ENCODE results near the gene TEX11.
"Not testable (repeated sequence)": the region's sequence is repeated elsewhere in the genome, so short reads cannot be mapped to it uniquely, and the experiment has no call there.

TEX11 gene

DNA sequence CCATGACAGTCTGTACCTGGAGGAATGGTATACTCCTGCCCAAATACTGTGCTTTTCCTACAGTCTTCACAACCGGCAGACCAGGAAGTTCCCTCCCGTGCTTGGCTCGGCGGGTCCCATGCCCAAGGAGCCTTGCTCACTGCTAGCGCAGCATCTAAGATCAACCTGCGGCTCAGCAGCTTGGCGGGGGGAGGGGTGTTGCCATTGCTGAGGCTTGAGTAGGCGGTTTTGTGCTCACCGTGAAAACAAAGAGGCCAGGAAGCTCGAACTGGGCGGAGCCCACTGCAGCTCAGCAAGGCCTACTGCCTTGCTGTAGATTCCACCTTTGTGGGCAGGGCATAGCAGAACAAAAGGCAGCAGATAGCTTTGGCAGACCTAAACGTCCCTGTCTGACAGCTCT is 152.7 kb downstream of the TEX11 start:
- DNase-seq, result peak; percentile 4

DNA sequence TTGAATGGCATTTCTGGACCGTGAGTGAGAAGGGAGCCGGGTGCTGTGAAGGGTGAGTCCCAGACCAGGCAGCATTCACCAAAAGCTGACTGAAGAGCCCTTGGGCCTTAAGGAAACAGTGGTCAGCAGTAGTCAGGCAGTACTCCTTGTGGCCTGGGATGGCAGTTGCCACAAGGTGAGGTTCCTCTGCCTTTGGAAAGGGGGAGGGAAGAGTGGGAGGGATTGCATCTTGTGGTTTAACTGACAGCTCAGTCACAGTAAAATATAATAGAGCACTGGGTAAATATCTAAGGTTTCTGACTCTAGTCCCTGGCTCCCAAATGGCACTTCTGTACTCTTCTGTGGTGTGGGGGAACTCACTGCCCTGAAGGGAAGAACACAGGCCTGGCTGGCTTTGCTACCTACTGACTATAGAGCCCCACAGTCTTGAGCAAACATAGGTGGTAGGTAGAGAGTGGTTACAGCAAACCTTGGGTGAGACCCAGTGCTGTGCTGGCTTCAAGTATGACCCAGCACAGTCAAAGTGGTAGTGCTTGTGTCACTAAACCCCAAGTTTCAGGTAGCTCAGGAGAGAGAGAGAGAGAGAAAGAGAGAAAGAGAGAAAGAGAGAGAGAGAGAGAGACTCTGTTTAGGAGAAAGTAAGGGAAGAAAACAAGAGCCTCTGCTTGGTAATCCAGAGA is 154.2 kb downstream of the TEX11 start:
- DNase-seq, result no peak

DNA sequence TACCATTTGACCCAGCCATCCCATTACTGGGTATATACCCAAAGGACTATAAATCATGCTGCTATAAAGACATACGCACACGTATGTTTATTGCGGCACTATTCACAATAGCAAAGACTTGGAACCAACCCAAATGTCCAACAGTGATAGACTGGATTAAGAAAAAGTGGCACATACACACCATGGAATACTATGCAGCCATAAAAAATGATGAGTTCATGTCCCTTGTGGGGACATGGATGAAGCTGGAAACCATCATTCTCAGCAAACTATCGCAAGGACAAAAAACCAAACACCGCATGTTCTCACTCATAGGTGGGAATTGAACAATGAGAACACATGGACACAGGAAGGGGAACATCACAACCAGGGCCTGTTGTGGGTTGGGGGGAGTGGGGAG is 174.7 kb downstream of the TEX11 start:
- DNase-seq, result not testable (repeated sequence)

DNA sequence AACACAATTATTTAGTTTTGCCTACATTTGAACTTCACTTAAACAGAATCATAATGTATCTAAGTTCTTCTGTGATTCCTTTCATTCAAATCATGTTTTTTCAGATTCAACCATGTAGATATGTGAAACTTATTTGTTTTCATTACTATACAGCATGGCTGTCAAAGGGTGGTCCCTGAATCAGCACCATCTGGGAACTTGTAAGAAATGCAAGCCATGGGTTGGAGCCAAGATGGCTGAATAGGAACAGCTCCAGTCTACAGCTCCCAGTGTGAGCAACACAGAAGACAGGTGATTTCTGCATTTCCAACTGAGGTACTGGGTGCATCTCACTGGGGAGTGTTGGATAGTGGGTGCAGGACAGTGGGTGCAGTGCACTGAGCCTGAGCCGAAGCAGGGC is 180.6 kb downstream of the TEX11 start:
- DNase-seq, result not testable (repeated sequence)

DNA sequence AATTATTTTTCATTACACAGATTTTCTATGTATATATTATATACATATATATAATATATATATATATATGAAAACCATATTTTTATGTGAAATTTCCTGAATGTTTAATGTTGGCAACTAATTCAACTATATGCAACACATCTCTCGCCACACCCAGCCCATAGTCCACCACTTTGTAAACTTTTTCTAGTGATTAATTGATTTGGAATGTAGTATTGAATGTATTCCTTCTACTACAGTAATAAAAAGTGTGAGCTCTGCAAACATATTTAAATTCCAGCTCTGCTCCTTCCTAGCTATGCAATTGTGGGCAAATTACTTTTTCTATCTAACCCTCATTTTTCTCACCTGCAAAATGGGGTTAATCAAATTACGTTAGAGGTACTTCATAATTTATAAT is 187.8 kb downstream of the TEX11 start:
- DNase-seq, result no peak

DNA sequence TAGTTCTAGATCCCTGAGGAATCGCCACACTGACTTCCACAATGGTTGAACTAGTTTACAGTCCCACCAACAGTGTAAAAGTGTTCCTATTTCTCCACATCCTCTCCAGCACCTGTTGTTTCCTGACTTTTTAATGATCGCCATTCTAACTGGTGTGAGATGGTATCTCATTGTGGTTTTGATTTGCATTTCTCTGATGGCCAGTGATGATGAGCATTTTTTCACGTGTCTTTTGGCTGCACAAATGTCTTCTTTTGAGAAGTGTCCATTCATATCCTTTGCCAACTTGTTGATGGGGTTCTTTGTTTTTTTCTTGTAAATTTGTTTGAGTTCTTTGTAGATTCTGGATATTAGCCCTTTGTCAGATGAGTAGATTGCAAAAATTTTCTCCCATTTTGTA is 197.2 kb downstream of the TEX11 start:
- DNase-seq, result not testable (repeated sequence)

DNA sequence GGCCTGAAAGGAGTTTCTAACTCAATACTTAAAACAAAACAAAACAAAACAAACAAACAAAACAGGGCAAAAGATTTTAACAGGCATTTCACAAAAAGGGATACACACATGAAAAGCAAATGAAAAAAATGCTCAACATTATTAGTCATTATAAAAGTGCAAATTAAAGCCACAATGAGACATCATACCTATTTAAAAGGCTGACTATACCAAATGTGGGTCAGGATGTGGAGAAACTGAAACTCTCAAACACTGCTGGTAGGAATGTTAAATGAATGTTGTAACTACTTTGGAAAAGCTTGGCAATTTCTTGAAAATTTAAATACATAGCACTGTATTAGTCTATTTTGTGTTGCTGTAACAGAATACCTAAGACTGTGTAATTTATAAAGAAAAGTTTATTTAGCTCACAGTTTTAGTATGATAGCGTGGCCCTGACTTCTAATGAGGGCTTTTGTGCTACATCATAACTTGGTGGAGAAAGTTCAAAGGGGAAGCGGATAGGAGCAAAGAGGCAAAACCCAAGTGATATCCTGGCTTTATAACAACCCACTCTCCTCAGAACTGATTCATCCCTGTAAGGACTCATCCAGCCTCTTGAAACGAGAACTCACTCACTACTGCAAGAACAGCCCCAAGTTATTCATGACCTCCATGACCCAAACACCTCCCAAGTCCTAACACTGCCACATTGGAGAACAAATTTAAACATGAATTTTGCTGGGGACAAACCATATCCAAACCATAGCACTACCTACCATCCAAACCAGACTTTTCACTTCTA is 214.0 kb downstream of the TEX11 start:
- no peak for DNase-seq

DNA sequence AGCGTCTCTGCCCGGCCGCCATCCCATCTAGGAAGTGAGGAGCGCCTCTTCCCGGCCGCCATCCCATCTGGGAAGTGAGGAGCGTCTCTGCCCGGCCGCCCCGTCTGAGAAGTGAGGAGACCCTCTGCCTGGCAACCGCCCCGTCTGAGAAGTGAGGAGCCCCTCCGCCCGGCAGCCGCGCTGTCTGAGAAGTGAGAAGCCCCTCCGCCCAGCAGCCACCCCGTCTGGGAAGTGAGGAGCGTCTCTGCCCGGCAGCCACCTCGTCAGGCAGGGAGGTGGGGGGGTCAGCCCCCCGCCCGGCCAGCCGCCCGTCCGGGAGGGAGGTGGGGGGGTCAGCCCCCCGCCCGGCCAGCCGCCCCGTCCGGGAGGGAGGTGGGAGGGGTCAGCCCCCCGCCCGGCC is 229.1 kb downstream of the TEX11 start:
- DNase-seq, result not testable (repeated sequence)

DNA sequence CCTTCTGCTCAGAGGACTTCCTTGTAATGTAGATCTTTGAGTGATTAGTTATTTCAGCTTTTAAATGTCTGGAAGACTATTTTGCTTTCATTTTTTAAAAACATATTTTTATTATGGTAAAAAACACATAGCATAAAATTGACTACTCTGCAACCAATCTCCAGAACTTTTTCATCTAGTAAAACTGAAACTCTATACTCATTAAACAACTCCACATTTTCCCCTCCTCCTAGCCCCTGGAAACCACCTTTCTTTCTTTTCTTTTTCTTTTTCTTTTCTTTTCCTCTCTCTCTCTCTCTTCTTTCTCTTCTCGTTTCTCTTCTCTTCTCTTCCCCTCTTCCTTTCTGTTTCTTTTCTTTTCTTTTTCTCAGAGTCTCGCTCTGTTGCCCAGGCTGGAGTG is 233.2 kb downstream of the TEX11 start:
- DNase-seq, result no peak

DNA sequence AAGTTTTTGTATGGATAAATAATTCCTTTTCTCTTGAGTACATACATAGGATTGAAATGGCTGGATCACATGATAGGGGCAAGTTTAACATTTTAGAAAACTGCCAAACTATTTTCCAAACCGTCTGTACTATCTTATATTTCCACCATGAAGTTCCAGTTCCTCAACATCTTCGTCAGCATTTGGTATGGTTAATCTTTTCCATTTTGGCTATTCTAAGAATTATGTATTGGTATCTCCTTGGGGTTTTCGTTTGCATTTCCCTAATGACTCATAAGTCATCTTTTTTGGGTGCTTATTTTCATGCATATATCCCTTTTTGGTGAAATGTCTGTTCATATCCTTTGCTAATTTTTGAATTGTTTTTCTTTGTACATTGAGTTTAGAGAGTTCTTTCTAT is 236.2 kb downstream of the TEX11 start:
- no peak for DNase-seq

DNA sequence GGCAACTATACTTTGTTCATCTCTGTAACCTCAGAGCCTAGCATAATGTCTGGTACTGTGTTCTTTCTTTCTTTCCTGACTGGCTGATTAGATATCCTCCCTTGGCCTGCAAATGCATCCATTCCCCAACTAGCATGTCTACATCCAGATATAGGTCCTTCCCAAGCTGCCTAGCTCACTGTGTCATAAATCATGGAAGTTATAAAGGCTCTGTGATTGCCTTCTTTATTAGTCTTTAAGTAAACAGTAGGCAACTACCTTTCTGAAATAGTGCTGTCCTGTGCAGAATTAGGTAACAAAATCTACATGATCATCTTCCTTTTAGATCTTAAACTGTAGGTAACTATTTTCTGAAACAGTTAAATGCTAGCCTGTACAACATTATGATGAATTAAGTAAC is 239.4 kb downstream of the TEX11 start:
- no peak for DNase-seq

DNA sequence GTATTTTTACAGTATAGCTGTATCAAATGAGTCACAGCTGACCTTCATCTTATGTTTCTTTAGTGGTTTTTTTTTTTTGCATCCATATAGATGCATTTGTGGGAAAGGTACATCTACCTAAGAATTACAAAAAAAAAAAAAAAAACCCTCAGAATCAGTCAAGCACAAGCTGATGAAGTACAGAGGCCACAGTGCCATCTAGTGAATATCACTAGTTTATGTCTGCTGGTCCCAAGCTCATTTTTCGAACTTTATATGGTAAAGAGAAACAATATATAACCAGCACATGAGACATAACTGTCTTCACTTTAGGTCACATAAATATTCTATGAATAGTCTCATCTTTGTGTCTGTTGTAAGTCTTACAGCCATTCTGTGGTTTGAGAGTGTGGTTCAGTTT is 243.8 kb downstream of the TEX11 start:
- DNase-seq, result no peak

DNA sequence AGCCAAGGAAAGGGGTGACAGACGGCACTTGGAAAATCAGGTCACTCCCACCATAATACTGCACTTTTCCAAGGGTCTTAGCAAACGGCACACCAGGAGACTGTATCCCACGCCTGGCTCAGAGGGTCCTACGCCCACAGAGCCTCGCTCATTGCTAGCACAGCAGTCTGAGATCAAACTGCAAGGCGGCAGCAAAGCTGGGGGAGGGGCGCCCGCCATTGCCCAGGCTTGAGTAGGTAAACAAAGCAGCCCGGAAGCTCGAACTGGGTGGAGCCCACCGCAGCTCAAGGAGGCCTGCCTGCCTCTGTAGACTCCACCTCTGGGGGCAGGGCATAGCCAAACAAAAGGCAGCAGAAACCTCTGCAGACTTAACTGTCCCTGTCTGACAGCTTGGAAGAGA is 247.4 kb downstream of the TEX11 start:
- not testable (repeated sequence) for DNase-seq

DNA sequence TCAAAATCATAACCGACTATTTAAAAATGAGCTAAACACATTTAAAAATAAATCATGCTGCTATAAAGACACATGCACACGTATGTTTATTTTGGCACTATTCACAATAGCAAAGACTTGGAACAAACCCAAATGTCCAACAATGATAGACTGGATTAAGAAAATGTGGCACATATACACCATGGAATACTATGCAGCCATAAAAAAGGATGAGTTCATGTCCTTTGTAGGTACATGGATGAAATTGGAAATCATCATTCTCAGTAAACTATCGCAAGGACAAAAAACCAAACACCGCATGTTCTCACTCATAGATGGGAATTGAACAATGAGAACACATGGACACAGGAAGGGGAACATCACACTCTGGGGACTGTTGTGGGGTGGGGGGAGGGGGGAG is 251.0 kb downstream of the TEX11 start:
- DNase-seq, result not testable (repeated sequence)

DNA sequence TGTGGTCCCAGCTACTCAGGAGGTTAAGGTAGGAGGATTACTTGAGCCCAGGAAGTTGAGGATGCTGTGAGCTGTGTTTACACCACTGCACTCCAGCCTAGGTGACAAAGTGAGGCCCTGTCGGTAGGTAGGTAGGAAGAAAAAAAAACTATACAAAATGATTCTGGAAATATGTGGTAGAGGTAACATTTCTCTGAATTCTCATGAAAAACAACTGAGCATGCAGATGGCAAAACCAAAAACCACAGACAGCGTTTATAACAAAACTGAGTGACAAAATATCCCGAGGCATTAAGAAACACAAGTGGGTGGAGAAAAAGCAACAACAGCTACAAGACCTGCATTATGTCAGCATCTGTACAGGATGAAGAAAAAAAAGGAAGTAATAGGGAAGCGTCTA is 252.2 kb downstream of the TEX11 start:
- DNase-seq, result no peak

DNA sequence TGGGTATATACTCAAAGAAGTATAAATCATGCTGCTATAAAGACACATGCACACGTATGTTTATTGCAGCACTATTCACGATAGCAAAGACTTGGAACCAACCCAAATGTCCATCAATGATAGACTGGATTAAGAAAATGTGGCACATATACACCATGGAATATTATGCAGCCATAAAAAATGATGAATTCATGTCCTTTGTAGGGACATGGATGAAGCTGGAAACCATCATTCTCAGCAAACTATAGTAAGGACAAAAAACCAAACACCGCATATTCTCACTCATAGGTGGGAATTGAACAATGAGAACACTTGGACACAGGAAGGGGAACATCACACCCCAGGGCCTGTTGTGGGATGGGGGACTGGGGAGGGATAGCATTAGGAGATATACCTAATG is 260.6 kb downstream of the TEX11 start:
- DNase-seq, result not testable (repeated sequence)

DNA sequence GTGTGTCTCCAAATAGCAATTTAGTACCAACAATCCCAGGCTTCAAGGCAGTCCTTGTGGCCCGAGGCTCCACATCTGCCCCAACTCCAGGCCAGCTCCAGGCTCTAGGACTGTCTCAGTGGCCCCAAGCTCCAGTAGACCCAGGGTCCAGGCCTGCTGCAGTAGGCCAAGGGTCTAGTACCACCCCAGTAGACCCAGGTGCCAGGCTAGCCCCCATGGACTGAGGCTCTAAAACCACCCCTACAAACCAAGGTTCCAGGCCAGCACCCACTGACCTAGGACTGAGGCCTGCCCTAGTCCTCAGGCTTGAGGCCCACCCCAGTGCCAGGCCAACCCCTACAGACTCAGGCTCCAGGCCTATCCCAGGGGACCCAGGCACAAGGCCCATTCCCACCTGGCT is 272.3 kb downstream of the TEX11 start:
- no peak for DNase-seq

DNA sequence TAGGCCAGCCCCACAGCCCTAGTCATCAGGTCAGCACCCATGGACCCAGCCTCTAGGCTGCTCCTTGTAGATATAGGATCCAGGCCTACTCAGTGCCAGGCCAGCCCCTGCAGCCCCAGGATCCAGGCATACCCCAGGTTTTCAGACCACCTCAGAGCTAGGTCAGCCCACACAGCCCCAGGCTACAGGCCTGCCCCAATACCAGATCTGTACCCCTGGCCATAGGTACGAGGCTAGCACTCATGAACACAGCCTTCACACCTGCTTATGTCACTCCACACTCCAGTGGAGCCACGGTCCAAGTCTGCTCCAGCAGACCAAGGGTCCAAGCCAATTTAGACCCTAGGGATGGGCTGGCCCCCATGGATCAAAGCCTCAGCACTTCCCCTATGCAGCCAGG is 272.8 kb downstream of the TEX11 start:
- no peak for DNase-seq

DNA sequence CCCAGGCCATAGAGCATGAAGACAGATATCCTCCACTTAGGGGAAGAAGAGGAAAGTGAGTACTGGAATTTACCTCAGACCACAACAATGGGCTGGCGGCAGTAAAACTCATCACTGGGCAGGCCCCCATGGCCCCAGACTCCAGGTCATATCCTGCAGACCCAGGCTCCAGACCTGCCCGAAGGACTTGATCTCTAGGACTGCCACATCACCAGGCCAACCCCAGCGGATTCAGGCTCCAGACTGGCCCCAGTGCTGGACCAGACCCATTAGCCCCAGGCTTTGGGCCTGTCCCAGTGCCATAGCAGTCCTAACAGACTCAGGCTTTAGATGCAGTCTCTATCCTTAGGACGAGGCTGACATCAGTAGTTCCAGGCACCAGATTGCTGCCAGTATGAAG is 273.3 kb downstream of the TEX11 start:
- no peak for DNase-seq

DNA sequence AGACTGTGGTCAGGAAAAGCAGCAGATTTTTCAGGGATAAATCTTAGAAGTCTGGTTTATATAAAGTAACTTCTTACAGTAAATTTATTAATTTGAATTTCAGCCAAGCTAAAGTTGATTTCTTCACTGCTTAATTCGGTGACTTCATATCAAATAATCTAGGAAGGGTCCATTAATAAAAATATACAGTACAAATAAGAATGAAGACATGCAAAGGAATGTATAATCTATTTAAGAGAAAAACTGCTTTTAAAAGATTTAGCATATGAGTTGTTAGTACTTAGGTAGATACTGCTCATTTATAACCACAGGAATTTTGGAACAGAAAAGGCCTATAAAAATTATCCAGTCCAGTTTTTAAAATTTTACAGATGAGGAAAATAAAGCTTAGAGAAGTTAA is 286.8 kb downstream of the TEX11 start:
- DNase-seq, result no peak

DNA sequence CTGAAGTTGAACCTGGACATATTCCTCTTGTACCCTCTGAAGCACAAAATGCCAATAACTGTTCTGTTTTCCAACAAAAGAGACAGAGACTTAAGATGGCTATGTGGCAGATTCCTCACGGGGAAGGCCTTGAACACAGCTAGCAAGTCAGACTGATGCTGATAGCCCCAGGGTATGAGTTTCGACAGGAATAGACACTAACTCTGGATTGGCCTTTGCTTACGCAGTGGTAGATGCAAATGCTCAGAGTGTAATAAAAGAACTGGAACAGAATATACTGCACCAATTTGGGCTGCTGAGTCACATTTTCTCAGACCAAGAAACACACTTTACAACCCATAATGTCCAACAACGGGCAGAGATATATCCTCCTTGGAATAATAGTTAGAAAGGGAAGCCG is 290.0 kb downstream of the TEX11 start:
- no peak for DNase-seq

DNA sequence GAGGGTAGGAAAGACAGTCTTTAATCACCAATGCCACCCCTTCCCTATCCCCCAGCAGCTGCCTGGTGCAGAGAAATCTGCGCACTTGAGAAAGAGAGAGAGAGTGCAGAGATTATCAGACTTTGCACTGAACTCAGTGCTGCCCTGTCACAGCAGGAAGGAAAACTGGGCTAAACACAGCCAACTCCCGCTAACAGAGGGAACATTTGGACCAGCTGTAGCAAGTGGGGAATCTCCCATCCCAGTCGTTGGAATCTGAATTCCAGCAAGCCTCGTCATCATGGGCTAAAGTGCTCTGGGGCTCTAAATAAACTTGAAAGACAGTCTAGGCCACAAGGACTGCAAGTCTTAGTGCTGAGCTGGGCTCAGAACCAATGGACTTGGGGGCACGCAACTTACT is 295.2 kb downstream of the TEX11 start:
- DNase-seq, result no peak

DNA sequence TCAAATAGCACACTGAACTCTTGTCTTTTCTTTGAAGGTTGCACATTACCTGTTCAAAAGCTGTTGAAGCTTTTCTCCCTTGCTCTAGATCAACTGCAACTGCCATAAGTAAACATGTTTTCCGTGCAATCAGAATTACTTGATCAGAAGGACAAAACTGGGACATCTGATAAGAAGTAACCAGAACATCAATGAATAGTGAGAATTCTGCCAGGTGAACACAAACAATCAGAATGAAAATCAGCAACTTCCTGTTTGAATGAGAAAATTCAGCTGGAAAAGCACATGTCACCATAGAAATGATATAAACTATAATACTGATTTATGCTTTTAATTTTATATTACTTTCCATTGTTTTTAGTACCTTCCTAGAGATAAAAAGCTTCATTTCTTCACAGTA is 303.2 kb downstream of the TEX11 start:
- no peak for DNase-seq

DNA sequence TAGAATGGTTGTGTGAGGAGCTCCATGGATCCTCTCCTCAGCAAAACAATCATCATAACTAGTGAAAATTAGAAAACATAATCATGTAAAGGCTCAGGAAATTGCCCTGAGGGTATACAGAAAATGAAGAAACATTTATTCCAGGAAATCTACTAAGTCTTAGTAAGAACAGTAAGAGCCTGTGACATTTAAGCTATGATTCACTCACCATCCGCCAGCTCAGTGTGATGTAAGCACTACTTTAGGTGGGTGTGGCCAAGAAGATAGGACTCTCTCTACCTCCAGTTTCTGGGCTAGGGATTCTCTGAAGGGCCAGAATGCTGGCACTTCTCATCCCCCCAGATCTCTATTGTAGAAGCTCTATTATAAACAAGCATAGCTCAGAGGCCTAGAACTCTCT is 316.4 kb downstream of the TEX11 start:
- DNase-seq, result no peak

DNA sequence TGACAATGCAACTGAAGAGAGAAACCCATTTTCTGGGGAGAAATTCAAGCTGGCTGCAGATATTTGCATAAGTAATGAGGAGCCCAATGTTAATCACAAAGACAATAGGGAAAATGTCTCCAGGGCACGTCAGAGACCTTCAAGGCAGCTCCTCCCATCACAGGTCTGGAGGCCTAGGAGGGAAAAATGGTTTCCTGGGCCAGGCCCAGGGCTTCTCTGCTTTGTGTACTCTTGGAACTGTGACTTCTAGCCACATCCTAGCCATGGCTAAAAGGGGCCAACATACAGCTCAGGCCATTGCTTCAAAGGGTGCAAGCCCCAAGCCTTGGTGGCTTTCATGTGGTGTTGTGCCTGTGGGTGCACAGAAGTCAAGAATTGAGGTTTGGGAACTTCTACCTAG is 321.4 kb downstream of the TEX11 start:
- DNase-seq, result not testable (repeated sequence)

All from effector CD4-positive, alpha-beta T cell (primary cell).